DOHH2 (cell line): Measurements from ENCODE around the gene MAPKBP1.
"Not testable (repeated sequence)": the region's sequence is repeated elsewhere in the genome, so short reads cannot be mapped to it uniquely, and the experiment has no call there.

Experiments used
- H3F3A ChIP-seq: fragments of 200-600 bp; sonication (generic), shearing (Covaris generic); 2 replicates; pipeline ENCODE4 v1.6.0; 2016; ENCODE audit warnings: antibody characterized with exemption, mild to moderate bottlenecking; ENCODE audit not compliant: control insufficient read depth, insufficient read depth
- H3K27ac ChIP-seq: fragments of 200-600 bp; sonication (generic); 2 replicates; pipeline ENCODE4 v1.5.1; 2014; ENCODE audit warnings: low read depth, mild to moderate bottlenecking, low read length, moderate library complexity
- H3K27me3 ChIP-seq: fragments of 200-600 bp; sonication (generic); 2 replicates; pipeline ENCODE4 v1.6.1; 2014; ENCODE audit warnings: mild to moderate bottlenecking, low read length, mixed read lengths; ENCODE audit not compliant: control insufficient read depth
- H3K36me3 ChIP-seq: fragments of 200-600 bp; sonication (generic); 2 replicates; pipeline ENCODE4 v1.6.1; 2014; ENCODE audit warnings: mild to moderate bottlenecking, low read length, moderate library complexity, mixed read lengths; ENCODE audit not compliant: control insufficient read depth
- H3K4me1 ChIP-seq: fragments of 200-600 bp; sonication (generic); 2 replicates; pipeline ENCODE4 v1.6.1; 2014; ENCODE audit warnings: mild to moderate bottlenecking, low read length, mixed read lengths; ENCODE audit not compliant: control insufficient read depth
- H3K4me2 ChIP-seq: fragments of 200-600 bp; sonication (generic); 2 replicates; pipeline ENCODE4 v1.6.0; 2014; ENCODE audit warnings: mild to moderate bottlenecking, low read length, moderate library complexity
- H3K4me3 ChIP-seq: fragments of 200-600 bp; sonication (generic); 2 replicates; pipeline ENCODE4 v1.5.1; 2014; ENCODE audit warnings: mild to moderate bottlenecking, low read length, mixed read lengths
- H3K79me2 ChIP-seq: fragments of 200-600 bp; sonication (generic); 2 replicates; pipeline ENCODE4 v1.6.1; 2014; ENCODE audit warnings: mild to moderate bottlenecking, low read length, mixed read lengths; ENCODE audit not compliant: control insufficient read depth
- H3K9me2 ChIP-seq: fragments of 200-600 bp; sonication (generic); replicated peaks from 2 replicates; pipeline ENCODE4 v1.6.1; 2014; ENCODE audit warnings: mild to moderate bottlenecking, low read length, mixed read lengths; ENCODE audit not compliant: control insufficient read depth
- H3K9me3 ChIP-seq: fragments of 200-600 bp; sonication (generic); 2 replicates; pipeline ENCODE4 v1.6.1; 2014; ENCODE audit warnings: antibody characterized with exemption, low read length, mixed read lengths; ENCODE audit not compliant: control insufficient read depth, insufficient read depth
- H4K20me1 ChIP-seq: fragments of 200-600 bp; sonication (generic); 2 replicates; pipeline ENCODE4 v1.6.0; 2014; ENCODE audit warnings: low read depth, mild to moderate bottlenecking, antibody characterized with exemption, low read length, moderate library complexity; ENCODE audit not compliant: control insufficient read depth, insufficient read depth
- EZH2phosphoT487 ChIP-seq: fragments of 200-600 bp; sonication (generic); IDR thresholded peaks from 2 replicates; pipeline ENCODE4 v1.6.1; 2017; ENCODE audit warnings: borderline replicate concordance, mild to moderate bottlenecking, antibody characterized with exemption, low read length, moderate library complexity, mixed read lengths
- TF ChIP-seq, protein P1 (sequence below): fragments of 200-600 bp; sonication (generic); IDR thresholded peaks from one replicate; pipeline ENCODE4 v1.5.1; 2014; ENCODE audit warnings: antibody characterized with exemption, mild to moderate bottlenecking, low read depth, low read length; ENCODE audit not compliant: poor library complexity, severe bottlenecking

Gene MAPKBP1, protein sequence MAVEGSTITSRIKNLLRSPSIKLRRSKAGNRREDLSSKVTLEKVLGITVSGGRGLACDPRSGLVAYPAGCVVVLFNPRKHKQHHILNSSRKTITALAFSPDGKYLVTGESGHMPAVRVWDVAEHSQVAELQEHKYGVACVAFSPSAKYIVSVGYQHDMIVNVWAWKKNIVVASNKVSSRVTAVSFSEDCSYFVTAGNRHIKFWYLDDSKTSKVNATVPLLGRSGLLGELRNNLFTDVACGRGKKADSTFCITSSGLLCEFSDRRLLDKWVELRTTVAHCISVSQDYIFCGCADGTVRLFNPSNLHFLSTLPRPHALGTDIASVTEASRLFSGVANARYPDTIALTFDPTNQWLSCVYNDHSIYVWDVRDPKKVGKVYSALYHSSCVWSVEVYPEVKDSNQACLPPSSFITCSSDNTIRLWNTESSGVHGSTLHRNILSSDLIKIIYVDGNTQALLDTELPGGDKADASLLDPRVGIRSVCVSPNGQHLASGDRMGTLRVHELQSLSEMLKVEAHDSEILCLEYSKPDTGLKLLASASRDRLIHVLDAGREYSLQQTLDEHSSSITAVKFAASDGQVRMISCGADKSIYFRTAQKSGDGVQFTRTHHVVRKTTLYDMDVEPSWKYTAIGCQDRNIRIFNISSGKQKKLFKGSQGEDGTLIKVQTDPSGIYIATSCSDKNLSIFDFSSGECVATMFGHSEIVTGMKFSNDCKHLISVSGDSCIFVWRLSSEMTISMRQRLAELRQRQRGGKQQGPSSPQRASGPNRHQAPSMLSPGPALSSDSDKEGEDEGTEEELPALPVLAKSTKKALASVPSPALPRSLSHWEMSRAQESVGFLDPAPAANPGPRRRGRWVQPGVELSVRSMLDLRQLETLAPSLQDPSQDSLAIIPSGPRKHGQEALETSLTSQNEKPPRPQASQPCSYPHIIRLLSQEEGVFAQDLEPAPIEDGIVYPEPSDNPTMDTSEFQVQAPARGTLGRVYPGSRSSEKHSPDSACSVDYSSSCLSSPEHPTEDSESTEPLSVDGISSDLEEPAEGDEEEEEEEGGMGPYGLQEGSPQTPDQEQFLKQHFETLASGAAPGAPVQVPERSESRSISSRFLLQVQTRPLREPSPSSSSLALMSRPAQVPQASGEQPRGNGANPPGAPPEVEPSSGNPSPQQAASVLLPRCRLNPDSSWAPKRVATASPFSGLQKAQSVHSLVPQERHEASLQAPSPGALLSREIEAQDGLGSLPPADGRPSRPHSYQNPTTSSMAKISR (N-terminal part only)

DNA sequence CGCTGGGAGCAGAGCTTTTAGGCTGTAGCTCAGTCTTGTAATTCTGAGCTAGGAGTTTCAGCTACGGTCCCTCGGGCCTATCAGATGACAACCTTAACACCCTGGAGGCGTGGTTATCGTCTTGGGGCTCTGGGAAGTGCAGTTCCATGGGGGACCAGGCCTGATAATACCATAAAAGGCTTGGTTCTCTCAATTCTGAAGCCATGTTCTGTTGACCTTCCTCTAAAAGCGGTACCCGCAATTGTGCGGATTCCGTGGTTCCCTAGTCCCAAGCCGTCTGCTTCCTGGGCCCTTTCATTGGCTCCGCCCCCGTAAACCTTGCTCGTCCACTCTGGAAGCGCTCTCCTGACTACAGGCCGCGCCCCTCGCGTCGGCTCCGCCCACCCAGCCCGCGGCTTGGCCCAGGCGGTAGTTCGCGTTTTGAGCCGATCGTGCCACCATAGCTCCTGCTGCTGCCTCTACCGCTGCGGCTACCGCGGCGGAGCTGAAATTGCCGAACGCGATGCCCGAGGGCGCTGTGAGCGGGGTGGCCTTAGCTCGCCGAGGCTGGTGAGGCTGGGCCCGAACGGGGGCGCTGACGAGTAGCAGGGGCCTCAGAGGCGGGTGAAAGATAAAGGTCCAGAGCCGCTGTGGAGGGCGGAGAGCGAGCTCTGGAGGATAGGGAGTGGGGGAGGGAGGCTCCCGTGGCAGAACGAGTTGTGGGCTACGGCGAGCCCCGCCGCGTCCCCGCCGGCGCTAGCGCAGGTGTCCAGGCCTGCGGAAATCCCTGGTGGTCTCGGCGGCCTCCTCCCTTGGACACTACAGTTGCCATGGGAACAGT lies at the start of gene MAPKBP1:
Gene MAPKBP1, plus strand, starts transcription at position 423 of the 820 bp plus-strand sequence. CDS start 792 bp downstream, outside the sequence.
- H3K27ac ChIP-seq, result peak within 1 kb of the TSS; percentile 86

DNA sequence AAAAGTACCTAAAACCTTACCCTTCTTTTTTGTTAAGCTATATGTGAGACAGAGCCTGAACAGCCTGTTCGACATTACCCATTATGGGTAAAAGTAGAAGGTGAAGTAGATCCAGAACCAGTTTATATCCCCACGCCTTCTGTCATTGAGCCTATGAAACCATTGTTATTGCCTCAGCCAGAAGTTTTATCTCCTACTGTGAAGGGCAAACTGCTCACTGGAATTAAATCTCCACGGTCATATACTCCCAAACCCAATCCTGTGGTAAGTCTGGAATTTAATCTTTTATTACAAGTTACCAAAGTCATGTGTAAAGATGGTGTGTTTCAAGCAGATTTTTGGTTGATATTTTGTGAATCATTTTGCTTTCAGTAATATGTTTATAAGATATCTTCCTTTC lies 47.1 kb upstream of the MAPKBP1 start:
- peaks cover 25% of the 10 kb centered on the region for H3K4me1 ChIP-seq
- H3K27ac ChIP-seq, result no peak overlapping the region
- H3K79me2 ChIP-seq, result peaks cover 4% of the 10 kb centered on the region; the same call in 1 of the 2 replicates
- 0 out of 2 replicates have a peak, but pooled peaks cover 3% of the 10 kb centered on the region for H3F3A ChIP-seq
- no peaks in the 10 kb centered on the region for H3K27me3 ChIP-seq
- TF ChIP-seq EZH2phosphoT487, result no peak
- TF ChIP-seq, protein P1, sequence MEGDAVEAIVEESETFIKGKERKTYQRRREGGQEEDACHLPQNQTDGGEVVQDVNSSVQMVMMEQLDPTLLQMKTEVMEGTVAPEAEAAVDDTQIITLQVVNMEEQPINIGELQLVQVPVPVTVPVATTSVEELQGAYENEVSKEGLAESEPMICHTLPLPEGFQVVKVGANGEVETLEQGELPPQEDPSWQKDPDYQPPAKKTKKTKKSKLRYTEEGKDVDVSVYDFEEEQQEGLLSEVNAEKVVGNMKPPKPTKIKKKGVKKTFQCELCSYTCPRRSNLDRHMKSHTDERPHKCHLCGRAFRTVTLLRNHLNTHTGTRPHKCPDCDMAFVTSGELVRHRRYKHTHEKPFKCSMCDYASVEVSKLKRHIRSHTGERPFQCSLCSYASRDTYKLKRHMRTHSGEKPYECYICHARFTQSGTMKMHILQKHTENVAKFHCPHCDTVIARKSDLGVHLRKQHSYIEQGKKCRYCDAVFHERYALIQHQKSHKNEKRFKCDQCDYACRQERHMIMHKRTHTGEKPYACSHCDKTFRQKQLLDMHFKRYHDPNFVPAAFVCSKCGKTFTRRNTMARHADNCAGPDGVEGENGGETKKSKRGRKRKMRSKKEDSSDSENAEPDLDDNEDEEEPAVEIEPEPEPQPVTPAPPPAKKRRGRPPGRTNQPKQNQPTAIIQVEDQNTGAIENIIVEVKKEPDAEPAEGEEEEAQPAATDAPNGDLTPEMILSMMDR, result no peak
- peaks cover 29% of the 10 kb centered on the region for H3K36me3 ChIP-seq
- no peak overlapping the region for H3K4me3 ChIP-seq
- H3K9me2 ChIP-seq, result no peaks in the 10 kb centered on the region
- H3K4me2 ChIP-seq, result no peak overlapping the region
- H4K20me1 ChIP-seq, result no peaks in the 10 kb centered on the region
- no peaks in the 10 kb centered on the region for H3K9me3 ChIP-seq

More for the DNA sequence above, at the start of gene MAPKBP1:
- Histone ChIP-seq H3K27me3 (no peaks in the 10 kb centered on the region), H4K20me1 (no peaks in the 10 kb centered on the region), H3K4me3 (peak within 1 kb of the TSS; percentile 95), H3K4me1 (peaks cover 48% of the 10 kb centered on the region), H3K36me3 (no peaks in the 10 kb centered on the region), H3K4me2 (peak within 1 kb of the TSS; percentile 96), H3K79me2 (peaks cover 20% of the 10 kb centered on the region), H3K9me3 (no peaks in the 10 kb centered on the region), H3K9me2 (no peaks in the 10 kb centered on the region), H3F3A (peaks cover 18% of the 10 kb centered on the region)
- TF ChIP-seq, protein P1, result peak; percentile 88
- TF ChIP-seq EZH2phosphoT487, result no peak

DNA sequence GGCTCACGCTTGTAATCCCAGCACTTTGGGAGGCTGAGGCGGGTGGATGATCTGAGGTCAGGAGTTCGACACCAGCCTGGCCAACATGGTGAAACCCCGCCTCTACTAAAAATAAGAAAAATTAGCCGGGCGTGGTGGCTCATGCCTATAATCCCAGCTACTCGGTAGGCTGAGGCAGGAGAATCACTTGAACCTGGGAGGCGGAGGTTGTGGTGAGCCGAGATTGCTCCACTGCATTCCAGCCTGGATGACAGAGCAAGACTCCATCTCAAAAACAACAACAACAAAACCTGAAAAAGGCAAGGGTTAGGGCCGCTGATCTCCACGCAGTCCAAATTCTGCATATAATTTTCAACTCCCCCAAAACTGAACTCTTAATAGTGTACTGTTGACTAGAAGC lies 46.2 kb upstream of the MAPKBP1 start:
- not testable (repeated sequence) for H3K79me2 ChIP-seq, H3K27me3 ChIP-seq, H3K4me3 ChIP-seq

More for the DNA sequence above, 46.2 kb upstream of the MAPKBP1 start:
- Histone ChIP-seq H3K36me3 (peaks cover 36% of the 10 kb centered on the region), H3K4me1 (peaks cover 25% of the 10 kb centered on the region)
- H3K4me2 ChIP-seq, H3K9me2 ChIP-seq, H4K20me1 ChIP-seq, H3K27ac ChIP-seq, H3F3A ChIP-seq, H3K9me3 ChIP-seq: not testable (repeated sequence)
